Endothelial cell (in vitro differentiated cells): ENCODE measurements around the gene RAB7B. TPM values are rescaled to one million over a fixed set of nuclear protein-coding genes. Genes with fewer than 3 reads are reported as not detected.
A peak's percentile ranks its signal among the peaks of the same experiment; 100 is the strongest.

Source experiments
- DNase-seq: peaks from one replicate; pipeline ENCODE4 v3.0.0; 2021; ENCODE audit warnings: low spot score
- H3K27ac Mint-ChIP-seq: one replicate; pipeline ENCODE4 v1.8.0; 2021; ENCODE audit warnings: mixed read lengths, inconsistent platforms; ENCODE audit not compliant: unreplicated experiment
- H3K27me3 Mint-ChIP-seq: one replicate; pipeline ENCODE4 v1.8.0; 2021; ENCODE audit warnings: mild to moderate bottlenecking, moderate library complexity, mixed read lengths, inconsistent platforms; ENCODE audit not compliant: unreplicated experiment
- H3K36me3 Mint-ChIP-seq: one replicate; pipeline ENCODE4 v1.8.0; 2021; ENCODE audit warnings: mild to moderate bottlenecking, low read depth, mixed read lengths, inconsistent platforms; ENCODE audit not compliant: unreplicated experiment
- H3K4me1 Mint-ChIP-seq: one replicate; pipeline ENCODE4 v1.8.0; 2021; ENCODE audit warnings: mild to moderate bottlenecking, mixed read lengths, inconsistent platforms; ENCODE audit not compliant: unreplicated experiment
- H3K4me3 Mint-ChIP-seq: one replicate; pipeline ENCODE4 v1.8.0; 2021; ENCODE audit warnings: mild to moderate bottlenecking, mixed read lengths, inconsistent platforms; ENCODE audit not compliant: unreplicated experiment
- H3K9me3 Mint-ChIP-seq: one replicate; pipeline ENCODE4 v1.8.0; 2021; ENCODE audit warnings: mixed read lengths, inconsistent platforms; ENCODE audit not compliant: unreplicated experiment
- CTCF ChIP-seq: fragments of 200-600 bp; sonication (generic); IDR thresholded peaks from one replicate; pipeline ENCODE4 v1.5.0; 2021; ENCODE audit warnings: antibody characterized with exemption; ENCODE audit not compliant: unreplicated experiment
- total RNA-seq: library from RNA; stranded (reverse); fragmentation: NEBNext Ultra II Directional; extraction: Animal tissue kit (Norgen Biotek cat#: 25700); gene quantifications from one replicate; pipeline ENCODE4 v1.2.1, GENCODE V29; 2021; ENCODE audit not compliant: unreplicated experiment

The RAB7B gene
- total RNA-seq, 1 donor from 2014 or later: not detected

- Mint-ChIP-seq H3K27me3 (peaks cover 9% of the 10 kb centered on the region), H3K4me3 (no peak overlapping the region), H3K4me1 (peaks cover 3% of the 10 kb centered on the region), H3K27ac (no peak overlapping the region), H3K9me3 (no peaks in the 10 kb centered on the region), H3K36me3 (no peaks in the 10 kb centered on the region)
- no peak for DNase-seq
- TF ChIP-seq CTCF: no peak
Measured at GRCh38 chr1:206005778-206006180, 2.6 kb upstream of the RAB7B start.

GRCh38 chr1:206005234-206005633, 2.0 kb upstream of the RAB7B start:
- Mint-ChIP-seq H3K9me3 (no peaks in the 10 kb centered on the region), H3K27ac (no peak overlapping the region), H3K4me1 (peaks cover 3% of the 10 kb centered on the region), H3K27me3 (peaks cover 7% of the 10 kb centered on the region), H3K4me3 (no peak overlapping the region), H3K36me3 (no peaks in the 10 kb centered on the region)
- TF ChIP-seq CTCF: no peak
- no peak for DNase-seq

GRCh38 chr1:206004826-206005225, 1.6 kb upstream of the RAB7B start:
- peaks cover 3% of the 10 kb centered on the region for H3K4me1 Mint-ChIP-seq
- H3K4me3 Mint-ChIP-seq: no peak overlapping the region
- TF ChIP-seq CTCF: no peak
- no peaks in the 10 kb centered on the region for H3K9me3 Mint-ChIP-seq
- DNase-seq: no peak
- peaks cover 7% of the 10 kb centered on the region for H3K27me3 Mint-ChIP-seq
- no peaks in the 10 kb centered on the region for H3K36me3 Mint-ChIP-seq
- H3K27ac Mint-ChIP-seq: no peak overlapping the region

GRCh38 chr1:206003854-206004800, 932 bp upstream of the RAB7B start:
- no peak for TF ChIP-seq CTCF
- H3K36me3 Mint-ChIP-seq: no peaks in the 10 kb centered on the region
- H3K27me3 Mint-ChIP-seq: peaks cover 7% of the 10 kb centered on the region
- no peaks in the 10 kb centered on the region for H3K9me3 Mint-ChIP-seq
- peaks cover 3% of the 10 kb centered on the region for H3K4me1 Mint-ChIP-seq
- peak overlapping the region; percentile 1 for H3K4me3 Mint-ChIP-seq
- no peak for DNase-seq
- H3K27ac Mint-ChIP-seq: peak overlapping the region; percentile 26

GRCh38 chr1:206002160-206002559, 1.0 kb downstream of the RAB7B start:
- H3K27ac Mint-ChIP-seq: no peak overlapping the region
- TF ChIP-seq CTCF: no peak
- H3K27me3 Mint-ChIP-seq: peaks cover 9% of the 10 kb centered on the region
- DNase-seq: no peak
- peaks cover 3% of the 10 kb centered on the region for H3K4me1 Mint-ChIP-seq
- no peak overlapping the region for H3K4me3 Mint-ChIP-seq
- no peaks in the 10 kb centered on the region for H3K9me3 Mint-ChIP-seq
- no peaks in the 10 kb centered on the region for H3K36me3 Mint-ChIP-seq
